NCI-H446 (cell line): ENCODE measurements around the gene HECW1.
"Not testable (repeated sequence)": the region's sequence is repeated elsewhere in the genome, so short reads cannot be mapped to it uniquely, and the experiment has no call there.

ENCODE experiments used
- DNase-seq, 2 experiments: peaks; one replicate each; lab custom pipeline; 2025; lab: John Stamatoyannopoulos, UW

HECW1 gene

DNA sequence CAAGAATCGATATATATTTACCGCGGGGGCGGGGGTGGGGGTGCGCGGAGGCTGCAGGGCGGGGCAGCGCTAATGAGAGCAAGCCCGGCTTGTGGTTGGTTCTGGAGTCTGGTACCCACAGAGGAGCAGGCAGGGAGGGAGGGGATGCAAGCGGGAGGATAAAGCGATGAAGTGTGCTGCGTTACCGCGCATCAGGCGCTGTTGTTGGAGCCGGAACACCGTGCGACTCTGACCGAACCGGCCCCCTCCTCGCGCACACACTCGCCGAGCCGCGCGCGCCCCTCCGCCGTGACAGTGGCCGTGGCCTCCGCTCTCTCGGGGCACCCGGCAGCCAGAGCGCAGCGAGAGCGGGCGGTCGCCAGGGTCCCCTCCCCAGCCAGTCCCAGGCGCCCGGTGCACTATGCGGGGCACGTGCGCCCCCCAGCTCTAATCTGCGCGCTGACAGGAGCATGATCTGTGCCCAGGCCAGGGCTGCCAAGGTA, at the start of gene HECW1:
Gene HECW1 (plus strand): TSS at position 189 of the 482 bp plus-strand sequence. CDS start 131,259 bp downstream, outside the sequence.
- no peak for DNase-seq

DNA sequence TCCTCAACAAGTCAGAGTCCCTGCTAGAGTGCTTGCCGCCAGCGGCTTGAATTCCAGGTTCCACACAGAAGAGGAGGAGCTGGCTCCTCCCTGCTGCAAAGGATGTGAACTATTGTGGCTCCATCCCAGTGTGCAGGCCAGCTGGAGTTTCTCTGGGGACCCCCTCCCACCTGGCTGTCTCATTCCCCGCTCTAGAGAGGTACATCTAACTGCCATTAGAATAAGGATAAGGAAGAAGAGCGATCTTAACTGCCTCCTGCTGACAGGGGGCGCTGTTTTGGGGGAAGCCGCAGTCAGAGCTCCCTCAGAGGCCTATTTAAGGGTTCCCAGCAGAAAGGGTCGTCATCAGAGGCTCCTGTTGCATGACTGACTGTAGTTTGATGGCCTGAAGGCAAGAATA, 40.8 kb upstream of the HECW1 start:
- DNase-seq = no peak

DNA sequence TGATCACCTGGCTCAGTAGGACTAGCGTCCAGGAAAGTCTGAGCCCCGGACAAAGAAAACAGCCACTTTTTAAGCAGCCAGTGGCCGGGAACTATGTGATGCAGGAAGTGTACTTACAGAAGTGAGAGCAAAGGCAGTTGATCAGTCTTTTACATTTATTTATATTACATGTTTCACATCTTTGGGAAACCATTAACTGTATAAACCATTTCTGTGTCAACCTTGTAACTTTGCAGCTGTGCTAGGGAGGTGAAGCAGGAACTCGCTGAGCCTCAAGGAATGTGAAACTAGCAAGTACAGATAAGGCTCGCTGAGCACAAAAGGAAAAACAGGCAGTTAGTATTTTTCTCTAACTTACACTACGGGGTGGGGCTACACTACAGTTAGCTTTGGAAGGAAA, 39.9 kb upstream of the HECW1 start:
- no peak for DNase-seq

DNA sequence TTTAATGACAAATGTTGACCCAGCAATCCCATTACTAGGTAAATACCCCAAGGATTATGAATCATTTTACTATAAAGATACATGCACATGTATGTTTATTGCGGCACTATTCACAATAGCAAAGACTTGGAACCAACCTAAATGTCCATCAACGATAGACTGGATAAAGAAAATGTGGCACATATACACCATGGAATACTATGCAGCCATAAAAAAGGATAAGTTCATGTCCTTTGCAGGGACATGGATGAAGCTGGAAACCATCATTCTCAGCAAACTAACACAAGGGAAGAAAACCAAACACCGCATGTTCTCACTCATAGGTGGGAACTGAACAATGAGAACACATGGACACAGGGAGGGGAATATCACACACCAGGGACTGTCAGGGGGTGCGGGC, 38.6 kb upstream of the HECW1 start:
- DNase-seq = not testable (repeated sequence)

DNA sequence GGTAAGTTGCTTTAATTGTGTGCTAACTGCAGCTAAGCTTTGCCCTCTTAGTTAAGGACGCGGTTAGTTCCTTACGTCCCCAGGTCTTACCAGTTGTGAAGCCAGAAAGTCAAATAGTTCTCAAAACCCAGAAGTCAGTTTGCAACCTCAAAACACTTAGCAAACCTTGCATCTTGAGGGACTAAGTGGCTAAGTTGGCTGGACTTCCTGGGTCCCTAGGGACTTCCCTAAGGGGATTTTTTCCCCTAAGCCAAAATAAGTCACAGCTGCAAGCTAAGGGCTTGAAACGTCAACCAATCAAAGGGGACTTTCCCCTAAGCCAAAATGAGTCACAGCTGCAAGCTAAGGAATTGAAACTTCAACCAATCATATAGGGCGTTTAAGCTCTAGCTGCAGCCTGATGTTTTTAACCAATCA, 36.2 kb upstream of the HECW1 start:
- no peak for DNase-seq

DNA sequence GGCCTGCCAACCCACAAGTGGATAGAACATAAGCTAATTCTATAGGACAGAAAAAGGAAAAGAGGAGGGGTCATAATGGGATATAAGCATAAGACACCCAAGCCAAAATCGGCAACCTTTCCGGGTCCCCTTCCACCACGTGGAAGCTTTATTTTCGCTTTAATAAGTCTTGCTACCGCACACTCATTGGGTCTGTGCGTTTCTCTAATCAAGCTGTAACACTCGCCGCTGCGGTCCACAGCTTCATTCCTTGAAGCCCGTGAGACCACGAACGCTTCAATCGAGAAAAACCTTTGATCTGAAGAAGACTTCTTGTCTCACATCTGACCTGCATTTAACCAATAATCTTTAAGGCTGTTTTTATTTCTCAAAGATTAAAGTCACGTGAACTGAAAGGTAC, 35.8 kb upstream of the HECW1 start:
- DNase-seq = no peak

DNA sequence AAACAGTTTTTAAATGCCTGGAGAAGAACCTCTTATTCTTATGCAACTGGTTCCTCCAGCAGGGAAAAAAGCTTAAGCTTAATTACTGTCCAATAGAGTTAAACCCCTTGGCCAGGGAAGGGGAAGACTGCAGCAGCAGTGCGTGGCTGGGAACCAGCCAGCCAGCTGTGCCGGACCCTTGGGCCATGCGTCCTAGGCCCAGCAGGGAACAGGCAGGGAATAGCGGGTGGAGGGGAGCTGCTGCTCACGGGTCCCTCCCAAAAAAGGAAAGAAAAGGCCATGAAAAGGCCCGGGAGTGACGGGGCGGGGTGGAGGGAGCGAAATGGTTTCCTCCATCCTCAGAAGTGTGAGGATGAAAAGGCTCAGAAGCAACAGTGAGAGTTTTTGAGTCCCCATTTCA, 35.2 kb upstream of the HECW1 start:
- DNase-seq = no peak

DNA sequence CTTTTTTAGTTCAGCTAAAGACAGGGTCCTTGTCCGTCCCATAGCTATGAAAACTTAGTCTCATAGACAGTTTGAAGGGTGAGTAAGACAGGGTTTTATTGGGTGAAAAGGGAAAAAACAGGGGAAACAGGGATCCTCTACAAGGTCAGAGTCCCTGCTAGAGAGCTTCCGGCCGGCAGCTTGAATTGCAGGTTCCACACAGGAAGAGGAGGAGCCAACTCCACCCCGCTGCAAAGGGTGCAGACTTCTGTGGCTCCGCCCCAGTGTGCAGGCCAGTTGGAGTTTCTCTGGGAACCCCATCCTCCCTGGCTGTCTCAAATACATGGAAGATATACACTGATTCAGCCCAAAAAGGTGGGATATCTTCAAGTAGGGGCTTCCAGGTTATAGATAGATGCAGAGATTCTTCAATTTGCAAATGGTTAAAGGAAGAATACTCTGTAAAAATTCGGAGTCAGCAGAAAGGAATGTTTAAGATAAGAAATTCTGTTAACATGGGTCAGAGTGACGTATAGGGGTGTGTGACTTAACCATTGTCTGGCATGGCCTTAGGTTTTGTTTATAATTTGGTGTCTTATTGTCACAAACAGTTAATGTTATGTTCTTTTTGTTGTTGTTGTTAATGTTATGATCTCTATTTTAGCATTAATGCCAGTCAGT, 34.6 kb upstream of the HECW1 start:
- peak in 1 of 2 experiments; percentile 14 for DNase-seq

DNA sequence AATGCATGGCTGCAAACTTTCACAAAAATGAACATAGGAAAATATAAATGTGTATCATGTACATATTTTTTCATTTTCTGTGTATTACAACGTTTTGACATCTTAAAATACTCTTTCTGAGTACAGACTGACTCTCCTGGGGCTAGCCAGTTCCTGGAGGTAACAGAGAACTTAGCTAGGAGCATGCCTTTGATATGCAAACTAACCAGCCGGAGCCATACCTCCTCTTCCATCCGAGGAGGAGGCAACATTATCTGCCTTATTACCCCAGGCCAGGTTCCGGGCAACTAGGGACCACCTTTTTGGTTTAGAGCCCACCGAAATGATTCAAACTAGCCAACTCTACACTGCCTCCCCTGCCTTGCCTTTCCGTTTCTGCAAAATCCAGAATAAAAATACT, 33.7 kb upstream of the HECW1 start:
- no peak for DNase-seq

DNA sequence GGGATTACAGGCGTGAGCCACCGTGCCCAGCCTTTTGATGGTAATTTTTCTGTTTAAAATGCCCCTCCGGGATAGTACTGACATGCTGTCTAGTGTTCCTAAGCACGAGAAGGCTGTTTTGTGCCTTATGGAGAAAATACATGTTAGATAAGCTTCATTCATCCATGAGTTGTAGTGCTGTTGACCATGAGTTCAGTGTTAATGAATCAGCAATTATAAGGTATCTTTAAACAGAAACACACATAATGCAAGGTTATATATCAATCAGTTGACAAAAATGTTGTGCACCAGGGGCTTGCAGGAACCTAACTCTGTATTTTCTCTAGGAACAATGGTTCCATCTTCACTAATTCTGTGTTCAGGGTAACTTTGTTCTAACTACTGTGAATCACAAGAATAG, 30.8 kb upstream of the HECW1 start:
- no peak for DNase-seq

DNA sequence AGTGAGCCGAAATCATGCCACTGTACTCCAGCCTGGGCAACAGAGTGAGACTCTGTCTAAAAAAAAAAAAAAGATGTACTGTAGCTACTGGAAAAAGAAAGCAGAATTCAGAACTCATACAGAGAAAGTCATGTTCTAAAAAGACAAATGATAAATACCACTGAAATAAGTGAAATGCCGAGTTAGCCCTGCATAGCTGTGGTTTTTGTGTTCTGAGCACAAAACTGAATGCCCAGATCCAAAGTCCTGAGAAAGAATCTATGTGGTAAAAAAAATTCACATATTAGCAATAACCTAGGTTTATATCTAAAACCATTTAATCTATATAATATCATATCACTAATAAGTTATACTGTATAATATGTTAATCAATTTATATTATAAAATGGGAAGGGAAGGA, 29.3 kb upstream of the HECW1 start:
- no peak for DNase-seq

DNA sequence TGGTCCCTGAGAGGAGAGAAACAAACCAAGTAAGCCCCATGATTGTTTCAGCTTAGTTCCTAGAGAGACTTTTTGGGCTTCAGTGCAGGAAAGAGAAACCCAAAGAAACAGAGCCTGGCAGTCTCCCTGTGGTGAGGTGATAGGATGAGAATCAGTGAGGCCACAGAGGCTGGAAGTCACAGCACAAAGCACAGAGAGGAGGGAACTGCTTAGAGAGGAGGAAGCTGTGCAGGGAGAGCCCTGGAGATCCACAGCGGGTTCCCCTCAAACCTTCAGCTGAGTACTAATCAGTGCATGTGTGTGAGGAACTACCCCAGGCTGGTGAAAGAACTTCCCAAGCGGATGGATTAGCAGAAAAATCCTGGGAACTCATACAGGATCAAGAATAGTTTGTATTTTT, 27.4 kb upstream of the HECW1 start:
- no peak for DNase-seq

DNA sequence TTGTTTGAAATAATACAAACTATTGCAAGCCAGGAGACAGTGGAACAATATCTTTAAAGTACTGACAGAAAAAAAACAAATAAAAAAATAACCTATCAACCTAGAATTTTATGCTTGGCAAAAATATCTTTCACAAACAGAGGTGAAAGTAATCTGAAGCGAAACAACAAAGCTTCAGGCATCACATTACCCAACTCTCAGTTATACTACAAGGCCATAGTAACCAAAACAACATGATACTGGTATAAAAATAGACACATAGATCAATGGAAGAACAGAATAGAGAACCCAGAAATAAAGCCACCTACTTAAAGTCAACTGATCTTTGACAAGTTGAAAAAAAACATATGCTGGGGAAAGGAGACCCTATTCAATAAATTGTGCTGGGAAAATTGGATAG, 26.5 kb upstream of the HECW1 start:
- no peak for DNase-seq

DNA sequence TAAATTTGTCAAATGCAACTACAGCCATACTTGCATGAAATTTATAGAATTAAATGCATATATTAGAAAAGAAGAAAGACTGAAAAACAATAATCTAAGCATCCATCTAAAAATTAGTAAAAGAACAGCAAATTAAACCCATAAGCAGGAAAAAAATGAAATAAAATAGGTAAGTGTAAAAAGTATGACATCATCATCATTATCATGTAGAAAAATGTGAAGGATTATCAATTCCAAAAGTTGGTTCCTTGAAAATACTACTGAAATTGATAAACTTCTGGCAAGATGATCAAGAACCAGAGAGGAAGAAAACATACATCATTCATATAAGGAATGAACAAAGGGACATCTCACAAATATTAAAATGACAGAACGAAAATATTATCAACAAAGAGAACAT, 19.6 kb upstream of the HECW1 start:
- DNase-seq = no peak

DNA sequence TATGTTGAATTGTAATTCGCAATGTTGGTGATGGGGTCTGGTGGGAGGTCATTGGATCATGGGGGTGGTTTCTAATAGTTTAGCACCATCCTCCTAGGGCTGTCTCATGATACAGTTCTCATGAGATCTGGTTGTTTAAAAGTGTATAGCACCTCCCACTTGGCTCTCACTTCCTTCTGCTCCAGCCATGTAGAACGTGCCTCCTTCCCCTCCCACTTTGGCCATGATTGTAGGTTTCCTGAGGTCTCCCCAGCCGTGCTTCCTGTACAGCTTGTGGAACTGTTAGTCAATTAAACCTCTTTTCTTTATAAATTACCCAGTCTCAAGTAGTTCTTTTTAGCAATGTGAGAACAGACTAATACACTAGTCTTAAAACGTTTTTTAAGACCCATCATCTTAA, 15.6 kb upstream of the HECW1 start:
- DNase-seq = no peak

DNA sequence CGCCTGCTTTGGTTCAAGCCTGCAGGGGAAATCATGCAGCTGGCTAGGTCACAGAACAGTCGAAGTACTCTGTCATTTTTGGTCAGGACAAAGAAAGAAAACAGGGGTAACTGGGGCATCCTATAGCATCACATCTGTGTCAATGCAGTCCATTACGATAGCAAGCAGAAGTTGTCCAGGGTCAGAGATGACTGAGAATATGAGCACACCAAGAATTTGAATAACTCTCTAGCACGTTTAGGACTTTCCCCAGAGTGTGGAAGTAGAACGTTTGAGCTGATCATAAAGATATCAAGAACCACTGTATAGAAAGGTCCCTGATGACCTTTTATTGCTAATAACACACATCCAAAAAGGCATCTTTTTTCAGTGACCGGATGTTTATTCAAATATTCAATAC, 12.7 kb upstream of the HECW1 start:
- no peak for DNase-seq

DNA sequence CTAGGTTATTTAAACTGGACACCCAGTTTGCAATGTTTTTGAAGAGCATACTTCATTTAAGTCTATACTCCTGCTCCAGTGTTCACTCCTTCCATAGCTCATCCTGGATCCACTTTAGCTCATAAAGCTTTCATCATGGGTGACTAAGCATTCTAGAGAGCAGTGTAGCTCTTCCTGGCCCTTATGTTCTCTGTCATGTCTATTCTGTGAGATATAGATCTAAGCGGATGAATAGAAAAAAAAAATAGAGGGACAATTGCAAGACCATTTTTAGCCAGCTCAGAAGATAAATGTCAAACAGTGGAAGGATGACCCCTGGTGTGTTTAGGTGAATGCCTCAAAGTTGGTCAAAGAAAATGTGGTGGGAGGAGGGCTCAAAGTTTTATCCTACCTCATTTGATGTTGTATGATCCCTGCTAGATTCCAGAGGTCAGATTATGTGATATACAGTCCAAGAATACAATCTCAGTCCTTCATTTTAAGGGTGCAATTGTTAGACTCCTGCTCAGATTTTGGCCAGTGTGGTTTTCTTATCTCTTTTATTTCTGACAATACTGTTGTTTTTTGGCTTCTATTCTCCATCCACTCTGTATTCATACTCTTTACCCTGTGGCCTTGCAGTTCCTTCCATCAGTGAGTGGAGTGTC, 7.5 kb upstream of the HECW1 start:
- DNase-seq = no peak

DNA sequence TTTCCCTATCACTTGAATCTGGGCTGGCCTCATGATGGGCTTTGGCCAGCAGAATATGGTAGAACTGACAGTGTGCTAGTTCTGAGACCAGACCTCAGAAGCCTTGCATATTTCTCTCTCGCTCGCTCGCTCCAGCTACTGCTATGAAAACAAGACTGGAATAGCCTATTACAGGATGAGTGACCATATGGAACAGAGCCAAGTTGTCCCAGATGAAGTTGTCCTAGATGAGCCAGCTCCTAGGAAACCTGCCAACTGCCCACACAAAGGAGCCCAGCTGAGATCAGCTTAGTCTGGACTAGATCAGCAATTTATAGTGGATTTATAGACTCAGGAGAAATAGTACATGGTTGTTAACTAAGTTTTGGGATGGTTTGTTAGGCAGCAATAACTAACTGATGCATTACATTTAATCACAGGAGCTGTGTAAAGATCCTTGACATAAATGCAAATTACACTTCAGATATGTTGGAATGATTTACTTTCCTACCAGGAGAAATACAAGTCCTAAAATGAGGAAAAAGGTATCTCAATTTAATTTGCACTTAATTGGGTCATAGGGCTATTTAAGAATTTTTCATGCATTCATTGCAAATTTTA, 6.8 kb upstream of the HECW1 start:
- no peak for DNase-seq

DNA sequence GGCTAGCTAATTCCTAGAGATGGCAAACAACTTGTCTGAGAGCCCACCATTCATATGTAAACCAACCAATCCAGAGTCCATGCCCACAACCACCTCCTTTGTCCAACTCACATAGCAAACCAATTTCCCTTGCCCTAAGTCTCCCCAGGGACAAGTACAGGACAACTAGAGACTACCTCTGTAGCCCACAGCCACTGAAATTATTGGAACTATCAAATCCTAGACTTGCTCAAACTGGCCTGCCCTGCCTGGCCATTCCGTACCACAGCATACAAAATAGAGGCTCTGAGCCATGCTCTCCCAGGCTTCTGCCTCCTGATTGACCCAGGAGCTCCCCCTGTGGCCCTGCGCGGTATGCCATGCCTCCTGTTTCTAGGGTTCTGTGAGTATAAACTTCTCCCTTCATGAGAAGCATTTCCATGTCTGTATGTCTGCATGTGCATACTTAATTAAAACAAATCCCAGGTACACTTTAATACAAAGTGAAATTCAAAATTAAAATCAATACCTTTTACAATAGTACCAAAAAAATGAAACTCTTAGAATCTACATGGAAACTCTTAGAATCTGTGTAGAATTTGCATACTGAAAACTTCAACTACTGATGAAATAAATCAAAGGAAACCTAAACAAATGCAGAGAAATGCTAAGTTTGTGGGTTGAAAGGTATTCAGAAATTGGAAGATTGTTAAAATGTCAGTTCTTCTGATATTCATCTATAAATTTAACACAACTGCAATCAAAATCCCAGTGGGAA, 4.0 kb upstream of the HECW1 start:
- peak; percentile 6 to 59 for DNase-seq

DNA sequence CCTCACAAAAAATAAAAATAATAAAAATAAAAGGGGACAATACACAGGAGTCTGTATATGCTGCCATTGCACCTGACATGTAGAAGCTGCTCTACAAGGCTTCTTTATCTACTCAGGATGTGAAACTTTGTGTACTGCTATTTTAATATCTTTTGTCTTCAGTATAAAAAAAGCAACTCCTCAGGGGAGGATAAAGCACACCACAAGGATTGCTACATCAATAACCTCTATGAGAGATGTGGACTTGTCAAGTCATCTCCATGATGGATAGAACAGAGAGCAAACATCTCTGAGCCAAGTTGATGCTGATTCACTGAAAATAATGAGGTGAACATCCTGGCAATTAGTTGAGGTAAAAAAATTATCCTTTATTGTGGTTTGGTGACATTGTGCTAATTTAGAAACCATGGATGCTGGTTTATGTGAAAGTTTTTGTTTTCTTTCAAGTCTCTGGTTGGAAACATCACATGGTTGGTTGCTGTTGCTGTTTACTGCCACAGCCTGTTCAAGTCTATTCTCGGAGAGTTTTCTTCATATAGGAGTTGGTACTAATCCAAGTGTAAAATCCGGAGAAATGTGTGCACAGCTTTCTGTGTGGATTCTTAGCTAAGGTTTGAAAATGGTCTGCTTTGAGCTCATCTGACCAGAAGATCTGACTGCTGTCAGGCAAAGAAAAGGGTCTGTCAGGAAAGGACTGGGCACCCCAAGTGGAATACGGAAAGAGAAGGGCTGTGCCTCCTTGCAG, 1.5 kb upstream of the HECW1 start:
- DNase-seq = no peak

DNA sequence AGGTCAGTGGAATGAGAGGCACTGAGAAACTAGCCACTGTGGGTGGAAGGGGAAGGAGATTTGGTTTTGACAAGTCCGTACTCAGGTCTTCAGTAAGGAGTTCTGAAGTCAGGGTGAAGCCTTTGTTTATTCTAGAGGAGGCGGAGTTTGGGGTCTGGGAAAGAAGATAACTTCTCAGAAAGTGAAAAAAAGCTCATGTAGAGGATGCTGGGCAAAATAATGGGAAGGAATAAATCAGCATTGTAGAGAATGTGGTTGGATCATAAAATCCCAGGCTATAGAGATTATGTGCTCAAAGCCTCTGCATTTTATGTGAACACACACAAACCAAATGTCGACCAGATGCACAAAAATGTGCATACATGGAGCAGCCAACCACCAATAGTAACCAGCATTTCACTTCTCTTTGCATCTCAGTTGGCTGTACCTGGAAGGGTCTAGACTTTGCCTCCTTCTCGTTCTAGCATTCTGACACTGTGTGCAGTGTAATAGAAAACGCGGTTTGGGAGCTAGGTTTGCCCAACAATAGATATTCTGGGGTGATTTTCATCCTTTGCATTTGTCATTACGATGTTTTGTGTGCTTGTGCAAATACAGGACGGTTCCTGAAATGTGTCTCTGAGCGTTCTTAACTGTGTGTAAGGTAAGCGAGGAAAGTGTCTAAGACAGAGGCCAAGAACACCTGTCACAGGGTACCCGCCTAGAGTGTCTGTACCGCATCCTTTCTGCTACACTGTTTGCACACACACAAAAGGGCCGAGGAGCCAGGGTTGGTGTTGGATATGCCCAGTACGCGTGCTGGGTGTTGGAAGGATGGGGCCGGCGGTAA, 603 bp upstream of the HECW1 start:
- DNase-seq = no peak
